Measurements from ENCODE around the gene ATOSA.

Gene ATOSA

DNA sequence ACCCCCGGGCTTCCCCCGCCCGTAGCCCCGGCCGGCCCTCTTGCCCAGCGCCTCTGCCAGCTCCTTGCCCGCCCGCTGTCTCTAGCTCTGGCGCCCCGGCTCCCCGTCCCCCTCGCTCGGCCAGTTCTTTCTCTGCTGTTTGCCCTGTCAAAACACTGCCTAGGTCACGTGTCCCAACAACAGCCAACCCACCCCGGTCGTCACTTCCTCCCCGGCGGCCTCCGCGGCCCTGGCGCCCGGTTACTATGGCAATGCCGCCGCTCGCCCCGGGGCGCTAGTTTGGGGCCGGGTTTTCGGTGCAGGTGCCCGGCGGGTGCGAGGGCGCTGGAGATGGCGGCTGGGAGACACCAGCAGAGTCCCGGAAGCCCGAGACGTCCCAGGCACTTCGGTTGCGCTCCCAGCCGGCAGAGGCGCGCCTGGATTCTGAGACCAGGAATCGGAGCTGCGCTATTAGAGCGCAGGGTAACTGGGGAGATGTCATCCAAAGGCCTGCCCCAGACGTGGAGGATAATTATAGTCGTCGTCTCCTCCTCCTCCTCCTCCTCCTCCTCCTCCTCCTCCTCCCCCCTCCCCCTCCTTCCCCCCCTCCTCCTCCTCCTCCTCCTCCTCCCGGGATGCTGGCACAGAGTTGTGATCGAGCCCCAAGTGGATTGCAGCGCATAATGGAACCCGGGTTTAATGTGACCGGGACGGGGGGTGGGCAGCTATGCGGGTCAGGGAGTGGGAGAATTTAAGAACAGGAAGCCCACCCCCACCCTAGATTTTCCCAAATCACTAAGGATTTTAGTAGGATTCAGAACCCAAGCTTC, at the start of gene ATOSA:
TSS of gene ATOSA (minus strand) at position 157 of the 809 bp plus-strand sequence. CDS start 1,367 bp downstream, outside the sequence.
- DNase-seq, result peak; percentile 85 to 93 (median 90)

DNA sequence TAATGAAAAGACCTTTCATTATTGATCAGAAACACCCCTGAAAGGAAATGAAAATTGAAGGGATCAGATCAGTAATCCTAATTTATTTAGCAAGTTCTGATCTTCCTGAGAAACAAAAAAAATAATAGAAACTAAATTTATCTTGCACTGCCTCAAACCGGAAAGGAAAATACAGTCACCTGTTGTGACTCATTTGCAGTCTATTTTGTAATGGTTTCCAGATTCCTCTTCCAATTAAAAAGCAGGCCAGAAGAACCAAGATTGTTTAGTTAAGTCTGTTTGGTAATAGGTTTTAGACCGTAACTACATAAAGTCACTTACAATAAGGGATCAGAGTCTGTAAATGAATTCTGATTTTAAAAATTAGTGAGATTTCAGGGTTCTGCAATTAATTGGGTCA, 49.7 kb upstream of the ATOSA start:
- DNase-seq, result peak in 1 of 3 donors; percentile 29

DNA sequence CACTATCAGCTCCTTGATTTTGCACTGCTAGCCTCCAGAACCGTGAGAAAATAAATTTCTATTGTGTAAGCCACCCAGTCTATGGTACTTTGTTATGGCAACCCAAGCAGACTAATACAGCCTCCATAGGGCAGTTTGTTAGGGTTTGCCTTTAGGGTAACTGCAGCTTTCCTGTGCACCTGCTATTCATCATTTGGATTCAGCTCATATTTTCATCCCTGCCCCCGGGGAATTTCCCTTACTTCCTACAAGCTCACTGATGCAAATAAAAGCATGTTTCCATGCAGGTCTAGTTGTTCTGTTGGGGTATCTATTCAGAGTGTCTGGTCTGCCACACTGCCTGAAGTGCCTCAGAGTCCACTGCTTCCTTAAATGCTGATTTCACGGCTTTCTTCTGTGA, 48.6 kb upstream of the ATOSA start:
- peak in 1 of 3 donors; percentile 18 for DNase-seq

- DNase-seq, result peak in 1 of 3 donors; percentile 19
These were observed 47.0 kb upstream of the ATOSA start for GRCh38 chr15:52726195-52726594.

DNA sequence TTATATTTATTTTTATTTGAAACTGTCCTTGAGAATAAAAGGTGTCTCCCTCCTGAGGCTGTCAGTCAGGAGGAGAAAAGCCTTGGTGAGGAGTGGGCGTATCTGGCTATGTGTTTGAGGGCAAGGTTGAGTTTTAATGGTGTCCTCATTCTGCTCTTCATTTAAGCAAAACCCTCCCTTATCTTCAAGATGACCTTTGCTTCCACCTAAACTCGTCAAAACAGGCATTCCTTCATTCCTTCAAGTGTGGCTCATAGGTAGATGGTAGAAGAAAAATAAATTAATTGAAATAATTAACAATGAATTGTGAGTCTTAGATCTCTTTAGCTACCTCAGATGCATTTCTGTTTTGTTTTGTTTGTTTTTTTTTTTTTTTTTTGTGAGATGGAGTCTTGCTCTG, 39.4 kb upstream of the ATOSA start:
- DNase-seq, result no peak

- no peak for DNase-seq
These were observed 38.7 kb upstream of the ATOSA start for GRCh38 chr15:52717924-52718323.

- peak in 2 of 3 donors; percentile 27 to 29 for DNase-seq
These were observed 38.3 kb upstream of the ATOSA start for GRCh38 chr15:52717481-52717880.

GRCh38 chr15:52716536-52716935, 37.3 kb upstream of the ATOSA start:
- no peak for DNase-seq

GRCh38 chr15:52715411-52715810, 36.2 kb upstream of the ATOSA start:
- DNase-seq, result peak; percentile 42 to 57 (median 43)

DNA sequence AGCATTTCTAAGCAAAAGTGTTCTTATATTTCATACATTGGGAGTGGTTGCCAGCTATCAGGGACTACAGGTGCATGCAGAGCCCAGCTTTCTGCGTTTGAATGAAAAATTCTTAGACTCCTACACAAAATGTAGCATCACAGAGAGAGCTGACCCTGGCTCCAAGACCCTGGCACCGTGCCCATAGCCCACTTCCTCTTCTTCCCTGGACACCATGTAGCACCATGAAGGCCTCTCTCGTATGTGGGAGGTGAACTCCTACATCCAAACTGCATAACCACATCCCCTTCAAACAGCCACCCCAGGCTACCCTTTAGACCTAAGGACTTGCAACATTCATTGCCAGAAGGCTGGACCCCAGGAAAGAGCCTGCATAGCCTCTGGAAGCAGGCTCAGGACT, 35.8 kb upstream of the ATOSA start:
- DNase-seq, result peak; percentile 73 to 81 (median 74)

DNA sequence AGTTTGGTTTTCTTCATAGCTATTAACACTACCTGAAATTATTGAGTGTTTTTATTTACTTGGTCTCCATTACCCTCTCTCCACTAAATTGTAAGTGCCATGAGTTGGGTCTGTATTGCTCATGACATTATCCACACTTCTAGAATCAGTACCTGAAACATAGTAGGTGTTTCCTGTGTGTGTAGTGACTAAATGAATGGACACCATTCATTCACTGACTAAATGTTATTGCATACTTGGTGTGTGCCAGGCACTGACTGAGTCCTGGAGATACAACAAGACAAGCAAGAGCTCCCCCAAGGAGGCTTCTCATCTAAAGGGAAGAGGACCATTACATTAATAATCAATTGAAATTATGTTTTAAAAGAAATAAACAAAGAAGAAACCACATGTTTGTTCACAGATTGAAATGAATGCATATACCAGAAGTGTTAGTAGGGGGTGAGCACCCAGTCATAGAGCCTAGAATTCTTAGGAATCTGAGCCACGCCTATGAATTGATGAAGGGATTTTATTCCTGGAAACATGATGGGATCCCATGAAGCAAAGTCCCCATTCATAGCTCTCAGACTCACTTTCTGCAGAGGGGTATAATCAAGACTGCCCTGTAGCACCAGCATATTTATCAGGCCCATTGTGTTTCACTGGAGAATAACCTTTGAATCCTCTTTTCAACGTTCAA, 31.7 kb upstream of the ATOSA start:
- no peak for DNase-seq

DNA sequence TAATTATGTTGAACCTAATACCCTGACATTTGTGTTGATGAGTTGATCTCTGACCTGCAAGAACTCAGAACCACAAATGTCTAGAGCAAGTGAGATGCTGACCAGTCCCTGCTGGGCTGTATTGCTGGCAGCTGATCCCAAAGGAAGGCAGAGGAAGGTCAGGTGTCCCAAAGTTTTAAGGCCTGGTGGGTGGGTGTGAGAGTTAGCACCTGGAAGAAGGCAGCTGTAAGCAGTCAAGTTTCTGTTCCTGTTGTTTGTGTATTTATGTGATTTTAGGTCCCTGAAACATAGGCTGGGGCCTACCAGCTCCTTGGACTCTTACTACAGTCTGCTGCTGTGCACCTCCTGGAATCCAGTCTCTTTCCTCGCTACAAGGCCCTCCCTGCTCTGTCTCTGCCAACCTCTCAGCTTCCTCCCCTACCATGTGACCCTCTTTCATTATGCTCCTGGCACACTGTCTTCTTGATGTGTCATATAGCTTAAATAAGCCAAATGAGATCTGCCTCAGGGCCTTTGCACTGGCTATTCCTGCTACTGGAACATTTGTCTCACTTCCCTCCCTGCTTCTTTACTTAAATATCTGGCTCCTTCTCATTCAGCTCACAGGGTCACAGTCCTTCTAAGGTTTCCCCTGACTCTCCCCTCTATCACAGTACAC, 31.0 kb upstream of the ATOSA start:
- DNase-seq, result no peak

DNA sequence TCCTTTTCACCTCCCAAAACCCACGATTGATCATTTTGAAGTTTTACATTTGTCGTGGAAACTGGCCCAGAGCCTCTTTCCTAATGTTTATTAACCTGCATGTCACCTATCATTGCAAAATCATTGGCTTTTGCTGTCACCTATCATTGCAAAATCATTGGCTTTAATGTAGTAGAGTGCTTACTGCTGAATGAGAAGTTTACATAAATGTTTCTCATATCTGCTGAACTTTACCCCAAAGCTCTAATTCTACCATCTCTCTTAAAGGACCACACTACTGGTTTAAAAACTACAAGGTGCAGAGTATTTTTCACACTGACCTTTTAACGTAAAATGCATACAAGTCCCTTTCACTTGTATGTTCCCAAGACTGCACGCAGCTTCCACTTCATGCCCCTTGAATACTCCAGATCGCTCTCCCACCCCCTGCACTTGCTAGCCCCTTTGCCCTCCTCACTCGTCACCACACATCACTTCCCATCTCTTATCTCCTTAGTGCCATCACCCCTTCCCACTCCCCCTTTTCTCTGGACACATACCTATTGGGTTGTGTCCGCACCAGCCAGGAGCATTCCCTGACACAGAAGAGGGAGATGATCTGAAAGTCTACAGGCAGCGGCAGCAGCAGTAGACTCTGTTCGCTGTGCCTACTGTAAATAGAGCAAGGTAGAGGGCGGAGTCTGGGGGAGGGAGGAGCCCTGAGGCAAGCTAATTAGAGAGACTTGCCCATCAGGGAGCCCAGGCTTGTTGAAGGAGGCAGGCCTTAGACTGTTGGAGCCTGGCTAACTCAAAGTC, 30.2 kb upstream of the ATOSA start:
- no peak for DNase-seq

DNA sequence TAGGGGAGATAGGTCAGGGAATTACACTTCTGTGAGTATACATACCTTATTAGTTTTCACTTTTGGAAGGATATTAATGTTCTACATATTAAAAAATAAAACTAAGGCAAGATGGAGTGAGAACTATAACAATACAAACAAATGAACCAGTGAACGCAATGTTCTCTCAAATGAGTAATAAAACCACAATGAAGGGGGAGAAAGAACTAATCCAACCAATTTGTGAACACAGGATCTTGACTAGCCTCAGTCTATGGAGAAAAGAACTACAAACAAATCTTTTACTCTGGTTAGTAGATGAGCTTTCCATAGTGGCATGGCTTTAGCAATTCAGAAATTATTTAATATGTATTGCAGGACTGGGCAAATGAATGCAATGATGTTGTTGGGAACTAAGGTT, 26.9 kb upstream of the ATOSA start:
- DNase-seq, result no peak

- no peak for DNase-seq
These were observed 23.2 kb upstream of the ATOSA start for GRCh38 chr15:52702390-52702789.

DNA sequence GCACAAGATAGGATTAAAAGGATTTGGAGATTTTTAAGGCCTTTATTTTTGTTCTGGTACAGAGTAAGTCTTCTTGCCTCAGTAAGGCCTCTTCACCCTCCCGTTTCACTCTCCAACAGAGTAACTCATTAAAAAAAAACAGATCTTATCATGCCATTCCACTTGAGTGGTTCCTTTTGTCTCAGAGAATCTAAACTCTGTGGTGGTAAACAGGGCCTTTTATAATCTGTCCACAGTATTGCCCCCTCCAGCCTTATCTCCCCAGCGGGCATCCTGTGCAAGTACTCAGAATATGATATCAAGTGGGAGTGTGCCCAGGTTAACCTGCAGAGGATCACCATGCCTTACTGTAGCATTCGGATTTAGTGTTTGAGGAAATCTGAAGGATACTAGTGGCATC, 20.3 kb upstream of the ATOSA start:
- DNase-seq, result no peak

DNA sequence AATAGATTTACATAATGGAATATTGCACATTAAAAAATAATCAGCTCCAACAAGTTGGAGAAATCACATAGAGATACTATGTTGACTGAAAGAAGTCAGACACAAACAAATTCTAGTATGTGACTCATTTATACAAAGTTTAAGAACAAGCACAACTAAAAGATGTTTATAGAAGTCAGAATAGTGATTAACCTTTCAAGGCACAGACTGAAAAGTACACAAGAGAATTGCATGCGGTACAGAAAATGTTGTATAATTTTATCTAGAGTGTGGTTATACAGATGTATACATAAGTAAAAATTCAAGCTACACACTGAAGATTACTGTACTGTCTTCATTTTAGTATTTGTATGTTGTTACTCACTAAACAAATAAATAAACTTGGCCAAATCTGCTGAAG, 19.3 kb upstream of the ATOSA start:
- no peak for DNase-seq

DNA sequence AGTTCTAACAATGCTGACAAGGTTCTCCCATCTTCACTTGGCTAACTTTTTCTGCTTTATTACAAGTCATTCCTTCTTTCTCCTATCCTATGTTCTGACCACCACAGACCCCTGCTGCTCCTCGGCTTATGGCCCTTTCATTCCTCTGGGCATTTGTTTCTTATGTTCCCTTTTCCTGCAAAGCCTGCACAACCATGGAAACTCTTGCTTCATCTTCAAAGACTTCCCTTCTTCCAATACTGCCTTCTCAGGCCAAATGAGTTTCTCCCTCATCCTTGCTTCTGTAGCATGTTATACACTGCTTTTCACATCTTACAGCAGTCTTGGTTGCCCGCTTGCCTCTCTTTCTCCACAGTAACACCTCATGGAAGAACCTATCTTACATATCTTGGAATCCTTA, 17.9 kb upstream of the ATOSA start:
- DNase-seq, result peak in 1 of 3 donors; percentile 15

GRCh38 chr15:52695154-52695553, 16.0 kb upstream of the ATOSA start:
- DNase-seq, result no peak

- DNase-seq, result no peak
These were observed 10.4 kb upstream of the ATOSA start for GRCh38 chr15:52689562-52689961.

DNA sequence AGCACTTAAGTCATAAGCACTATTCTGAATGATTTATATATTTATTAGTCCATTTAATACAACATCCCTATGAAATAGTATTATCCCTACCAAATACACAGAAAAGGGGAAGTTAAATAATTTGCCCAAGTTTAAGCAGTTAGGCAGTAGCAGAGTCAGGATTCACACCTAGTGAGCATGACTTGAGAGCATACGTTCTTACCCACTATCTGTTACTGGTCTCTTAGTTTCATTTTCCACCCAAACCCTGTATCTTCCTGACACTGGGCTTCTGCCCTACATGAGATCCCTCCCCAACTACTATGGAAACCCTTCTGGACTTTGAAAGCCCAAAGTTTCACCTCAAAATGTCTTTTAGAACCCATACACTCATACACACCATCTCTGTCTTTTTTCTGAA, 4.4 kb upstream of the ATOSA start:
- peak; percentile 13 to 39 (median 27) for DNase-seq

- peak in 1 of 3 donors; percentile 9 for DNase-seq
These were observed 3.6 kb upstream of the ATOSA start for GRCh38 chr15:52682781-52683180.

GRCh38 chr15:52682200-52682599, 3.0 kb upstream of the ATOSA start:
- DNase-seq, result no peak

Measured in suppressor macrophage treated with lipopolysaccharide for 1 hour (primary cell).